Stimulated activated CD8-positive, alpha-beta memory T cell treated with anti-CD3 and anti-CD28 coated beads, Interleukin-7, amount 100 ng/mL, for 24 hours (primary cell): ENCODE measurements around the gene TFPI.
"Not testable (repeated sequence)": the region's sequence is repeated elsewhere in the genome, so short reads cannot be mapped to it uniquely, and the experiment has no call there.

ENCODE experiments used
- DNase-seq: peaks from one replicate; pipeline ENCODE4 v3.0.0-alpha.2; 2020; ENCODE audit warnings: low read depth

Gene TFPI

GRCh38 chr2:187552828-187553681 lies 1.2 kb downstream of the TFPI start:
- DNase-seq, result no peak

GRCh38 chr2:187552381-187552780 lies 1.9 kb downstream of the TFPI start:
- no peak for DNase-seq

GRCh38 chr2:187550857-187551256 lies 3.4 kb downstream of the TFPI start:
- DNase-seq, result no peak

- DNase-seq, result no peak
These were observed 4.2 kb downstream of the TFPI start for GRCh38 chr2:187549951-187550555.

- no peak for DNase-seq
These were observed 5.0 kb downstream of the TFPI start for GRCh38 chr2:187549193-187549592.

- DNase-seq, result no peak
These were observed 5.6 kb downstream of the TFPI start for GRCh38 chr2:187548656-187549055.

GRCh38 chr2:187547353-187547979 lies 6.8 kb downstream of the TFPI start:
- no peak for DNase-seq

- DNase-seq, result no peak
These were observed 7.4 kb downstream of the TFPI start for GRCh38 chr2:187546762-187547333.

- no peak for DNase-seq
These were observed 8.9 kb downstream of the TFPI start for GRCh38 chr2:187545238-187545751.

GRCh38 chr2:187544371-187545080 lies 9.7 kb downstream of the TFPI start:
- DNase-seq, result no peak

- no peak for DNase-seq
These were observed 10.7 kb downstream of the TFPI start for GRCh38 chr2:187543488-187543887.

GRCh38 chr2:187542123-187542522 lies 12.1 kb downstream of the TFPI start:
- no peak for DNase-seq

- no peak for DNase-seq
These were observed 12.8 kb downstream of the TFPI start for GRCh38 chr2:187541086-187542085.

- DNase-seq, result not testable (repeated sequence)
These were observed 16.0 kb downstream of the TFPI start for GRCh38 chr2:187538222-187538621.

GRCh38 chr2:187535381-187535780 lies 18.9 kb downstream of the TFPI start:
- not testable (repeated sequence) for DNase-seq

- DNase-seq, result no peak
These were observed 21.7 kb downstream of the TFPI start for GRCh38 chr2:187532333-187533120.

GRCh38 chr2:187529977-187530721 lies 24.1 kb downstream of the TFPI start:
- DNase-seq, result no peak

- no peak for DNase-seq
These were observed 24.8 kb downstream of the TFPI start for GRCh38 chr2:187529248-187529976.
